HG03469 (cell line): ENCODE measurements around the gene CRYBG3.
A peak's percentile ranks its signal among the peaks of the same experiment; 100 is the strongest.

ENCODE experiments used
- ATAC-seq: cut with Tn5 transposase; IDR thresholded peaks from one replicate; pipeline ENCODE4 v1.9.1; 2021; ENCODE audit warnings: mild to moderate bottlenecking, moderate library complexity, moderate number of reproducible peaks; ENCODE audit not compliant: unreplicated experiment

Gene CRYBG3

DNA sequence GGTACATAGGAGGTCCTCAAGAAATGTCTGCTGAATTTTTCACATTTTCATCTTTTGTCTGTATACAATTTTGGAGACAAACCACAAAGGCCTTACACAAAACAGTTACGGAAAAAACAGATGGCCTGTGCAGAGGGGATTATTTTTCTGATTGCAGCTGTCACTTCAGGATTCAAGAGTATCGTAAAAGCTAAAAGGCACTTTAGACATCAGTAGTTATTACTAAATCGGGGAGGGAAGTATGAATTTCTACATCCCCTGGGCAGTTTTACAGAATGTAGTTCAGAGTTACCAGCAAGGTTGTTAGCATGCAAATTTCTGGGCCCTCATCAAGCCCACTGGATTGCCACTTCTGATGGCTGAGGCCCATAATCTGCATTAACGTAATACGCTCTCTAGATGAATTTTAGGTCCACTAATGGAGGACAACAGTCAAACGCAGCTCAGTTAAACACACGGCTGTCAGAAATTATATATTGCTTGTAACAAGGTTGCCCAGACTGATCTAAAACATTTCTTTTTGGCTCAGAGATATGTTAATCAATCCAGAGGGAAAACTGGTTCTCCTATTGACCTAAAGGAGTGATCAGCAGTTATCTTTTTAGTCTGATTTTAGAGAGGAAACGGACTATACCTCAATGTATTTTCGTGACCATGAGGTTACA lies 149.3 kb downstream of the CRYBG3 start:
- ATAC-seq, result no peak

DNA sequence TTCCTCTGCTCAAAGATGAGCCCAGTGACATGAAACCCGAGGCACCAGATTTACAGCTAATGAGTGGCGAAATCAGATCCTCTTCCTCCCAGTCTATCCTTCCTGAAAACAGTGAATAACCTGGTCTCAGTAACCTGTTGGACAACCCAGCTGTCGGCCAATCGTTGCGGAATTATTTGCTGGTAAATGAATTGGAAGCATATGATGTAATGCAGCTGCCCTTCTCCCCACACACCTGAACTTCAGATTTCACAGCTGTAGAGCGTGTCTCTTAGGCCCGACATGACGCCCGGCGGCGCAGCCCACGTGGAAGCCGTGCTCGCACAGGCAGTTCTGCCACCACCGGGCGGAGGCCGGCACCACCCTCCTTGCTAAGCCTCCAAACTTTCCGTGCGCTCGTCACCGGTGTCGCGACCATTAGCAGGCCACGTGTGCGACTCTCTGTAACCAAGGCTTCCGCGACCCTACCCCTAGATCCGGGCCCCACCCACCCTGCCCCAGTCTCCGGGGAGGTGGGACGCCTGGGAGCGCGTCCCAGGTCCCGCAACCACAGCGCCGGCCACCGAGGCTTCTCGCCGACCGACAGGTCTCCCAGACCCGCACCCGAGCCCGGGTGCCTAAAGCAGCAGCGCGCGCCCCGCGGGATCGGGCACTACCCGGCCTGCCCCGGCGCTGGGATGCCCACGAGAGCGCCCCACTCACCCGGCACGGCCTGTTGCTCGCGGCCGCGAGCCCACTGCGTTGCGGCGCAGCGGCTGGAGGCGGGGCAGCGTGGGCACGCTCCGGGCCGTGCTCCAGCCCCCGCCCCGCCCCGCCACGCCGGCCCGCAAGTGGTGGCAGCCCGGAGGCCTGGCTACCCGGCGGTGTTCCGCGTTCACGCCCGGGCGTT lies 150.1 kb downstream of the CRYBG3 start, which contains the start of gene RIOX2:
Gene RIOX2 (minus strand): TSS at position 753 of the 889 bp plus-strand sequence. CDS start 4,838 bp downstream, outside the sequence.
- peak; percentile 75 for ATAC-seq

DNA sequence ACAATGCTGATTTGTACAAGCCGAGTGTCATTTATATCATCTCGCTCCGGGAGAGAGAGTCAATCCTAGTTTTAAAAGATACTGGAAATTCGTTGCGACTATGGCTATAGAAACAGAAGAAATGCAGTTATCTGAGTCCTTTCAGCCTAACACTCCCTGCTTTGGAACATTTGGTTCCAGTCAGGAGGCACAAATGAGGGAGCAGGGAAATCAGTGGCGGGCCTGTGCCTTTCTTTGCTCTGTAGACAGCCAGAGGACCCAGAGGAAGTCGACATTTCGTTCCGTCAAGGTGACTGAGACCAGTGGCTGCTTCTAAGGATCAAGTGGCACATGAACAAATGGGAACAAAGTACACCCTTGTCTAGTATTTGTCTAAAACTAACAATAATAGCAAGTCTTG lies 151.2 kb downstream of the CRYBG3 start:
- no peak for ATAC-seq

DNA sequence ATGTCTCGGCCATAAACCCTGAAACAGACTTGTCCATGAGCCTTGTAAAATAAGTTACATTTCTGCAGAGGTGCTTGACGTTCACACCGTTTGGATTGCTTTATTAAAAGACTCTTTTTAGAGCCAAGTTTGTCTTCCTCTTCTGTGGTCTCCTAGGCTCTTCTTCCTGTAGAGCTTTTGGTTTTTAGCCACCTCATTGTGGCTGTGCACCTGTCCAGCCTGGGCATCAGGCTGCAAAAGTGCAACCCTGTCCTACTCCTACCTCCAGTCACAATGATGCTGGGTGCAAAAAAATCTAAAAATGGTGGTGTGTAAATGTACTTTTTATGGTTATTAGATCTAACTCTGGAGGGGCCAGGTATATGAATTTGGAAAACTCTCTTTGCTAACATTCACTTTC lies 153.2 kb downstream of the CRYBG3 start:
- ATAC-seq, result no peak

DNA sequence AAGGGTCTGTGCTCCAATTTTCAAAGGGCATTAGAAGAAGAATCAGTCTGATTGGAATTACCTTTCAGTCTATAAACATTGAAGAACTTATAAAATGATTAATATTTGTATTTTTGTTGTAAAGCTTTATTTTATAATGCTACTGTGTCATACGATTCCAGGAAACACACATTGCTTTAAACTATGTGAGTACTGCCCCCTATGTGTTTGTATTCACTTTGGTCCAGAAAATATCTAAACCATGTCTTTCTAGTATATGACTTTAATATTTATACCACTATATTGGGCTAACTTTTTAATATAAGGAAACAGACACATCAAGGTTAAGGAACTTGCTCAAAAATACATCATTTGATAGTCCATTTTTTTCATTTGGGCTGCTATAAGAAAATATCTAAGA lies 153.7 kb downstream of the CRYBG3 start:
- ATAC-seq, result no peak

DNA sequence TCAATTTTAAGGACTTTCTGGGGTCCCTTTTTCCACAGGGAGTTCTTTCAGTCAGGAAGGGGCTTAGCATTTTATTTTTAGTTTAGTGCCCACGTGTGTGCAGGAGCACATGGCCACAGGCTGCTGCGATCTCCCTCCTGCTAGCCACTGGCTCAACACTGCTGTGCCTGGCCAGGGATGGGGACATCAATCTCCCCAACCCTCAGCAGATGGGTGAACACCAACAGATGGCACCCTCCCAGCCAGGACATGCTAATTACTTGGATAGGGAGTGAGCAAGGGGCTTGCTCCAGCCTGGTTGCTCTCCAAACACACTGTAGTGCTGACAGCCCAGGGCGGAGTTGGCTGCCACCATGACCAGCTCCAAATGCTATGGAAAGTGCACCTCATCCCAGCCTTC lies 157.8 kb downstream of the CRYBG3 start:
- ATAC-seq, result no peak

DNA sequence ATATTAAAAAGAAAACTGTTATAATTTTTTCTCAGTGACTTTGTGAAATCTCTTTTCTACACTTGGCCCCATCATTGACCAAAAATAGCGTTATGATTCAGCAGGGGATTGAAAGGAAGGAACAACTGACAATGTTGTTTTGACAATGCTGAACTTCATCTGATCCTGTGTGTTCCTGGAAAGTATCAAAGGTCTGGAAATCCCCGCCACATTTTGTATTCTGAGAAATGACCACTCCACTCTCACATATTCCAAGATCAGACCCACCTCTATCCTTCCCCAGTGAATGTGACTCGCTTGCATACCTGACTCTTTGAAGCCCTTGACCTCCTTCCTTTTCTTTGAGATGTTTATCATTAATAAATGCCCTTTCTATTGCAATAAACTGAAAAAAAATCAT lies 160.1 kb downstream of the CRYBG3 start:
- no peak for ATAC-seq

DNA sequence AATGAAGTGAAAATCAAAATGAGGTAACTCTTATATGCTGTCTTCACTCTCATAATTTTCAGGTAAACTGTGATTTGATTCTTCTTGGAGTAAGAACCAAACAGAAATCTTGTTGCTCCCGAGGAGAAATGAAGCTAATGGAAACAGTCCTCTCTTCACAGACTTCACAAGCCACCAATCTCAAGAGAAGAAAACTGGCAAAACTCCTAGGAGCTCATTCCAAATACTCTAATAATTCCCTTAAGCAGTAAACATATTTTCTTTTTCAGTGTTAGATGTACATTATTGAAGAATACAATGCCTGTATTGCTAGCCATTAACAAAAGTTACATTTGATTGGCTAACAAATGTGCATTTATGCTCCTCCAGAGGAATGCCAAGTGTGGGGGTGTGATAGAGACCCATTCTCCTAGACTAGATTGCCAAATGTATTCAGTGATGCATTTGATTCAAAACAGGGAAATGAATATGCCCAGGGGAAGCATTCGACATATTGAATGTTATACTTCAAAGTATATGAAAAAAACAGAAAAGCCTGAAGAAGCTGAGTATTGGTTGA lies 162.2 kb downstream of the CRYBG3 start:
- ATAC-seq, result no peak

DNA sequence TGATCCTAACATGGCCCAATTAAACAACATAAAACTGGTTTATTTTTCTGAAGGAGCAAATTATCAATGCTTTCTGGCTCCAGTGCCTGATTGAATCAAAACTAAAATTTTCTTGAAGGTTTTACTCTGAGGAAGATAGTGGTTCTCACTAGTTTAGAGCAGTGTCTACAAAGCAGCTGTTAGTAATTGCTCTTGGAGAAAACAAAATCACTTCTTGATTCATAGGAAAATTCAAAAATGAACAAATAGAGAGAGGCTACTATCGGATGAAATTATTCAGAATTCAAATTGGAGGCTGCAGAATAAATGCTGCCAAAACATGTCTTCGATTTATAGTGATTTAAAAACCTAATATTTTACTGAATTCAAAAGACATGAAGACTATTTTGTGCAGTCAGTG lies 165.5 kb downstream of the CRYBG3 start:
- ATAC-seq, result no peak

DNA sequence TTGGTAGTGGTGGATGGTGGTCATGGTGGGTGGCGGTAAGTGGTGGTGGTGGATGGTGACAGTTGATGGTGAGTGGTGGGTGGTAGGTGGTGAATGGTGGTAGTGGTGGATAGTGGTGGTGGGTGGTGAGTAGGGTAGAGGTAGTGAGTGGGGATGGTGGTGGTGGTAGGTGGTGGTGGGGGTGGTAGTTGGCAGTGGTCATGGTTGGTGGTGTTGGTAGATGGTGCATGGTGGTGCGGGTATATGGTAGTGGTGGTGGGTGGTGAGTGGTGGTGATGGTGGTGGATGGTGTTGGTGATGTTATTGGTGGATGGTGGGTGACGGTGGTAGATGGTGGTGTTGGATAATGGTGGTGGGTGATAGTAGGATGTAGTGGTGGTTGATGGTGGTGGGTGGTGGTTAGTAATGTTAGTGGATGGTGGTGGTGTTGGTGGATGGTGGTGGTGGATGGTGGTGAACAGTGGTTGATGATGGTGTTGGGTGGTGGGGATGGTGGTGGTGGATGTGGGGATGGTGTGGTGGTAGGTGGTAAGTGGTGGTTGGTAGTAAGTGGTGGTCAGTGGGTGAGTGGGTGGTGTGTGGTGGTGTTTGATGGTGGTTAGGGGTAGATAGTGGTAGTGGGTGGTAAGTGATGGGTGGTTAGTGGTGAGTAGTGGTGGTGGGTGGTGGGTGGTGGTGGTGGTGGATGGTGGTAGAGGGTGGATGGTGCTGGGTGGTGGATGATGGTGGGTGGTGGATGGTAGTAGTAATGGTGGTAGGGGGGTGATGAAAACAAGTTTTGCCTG lies 167.2 kb downstream of the CRYBG3 start:
- ATAC-seq, result no peak

DNA sequence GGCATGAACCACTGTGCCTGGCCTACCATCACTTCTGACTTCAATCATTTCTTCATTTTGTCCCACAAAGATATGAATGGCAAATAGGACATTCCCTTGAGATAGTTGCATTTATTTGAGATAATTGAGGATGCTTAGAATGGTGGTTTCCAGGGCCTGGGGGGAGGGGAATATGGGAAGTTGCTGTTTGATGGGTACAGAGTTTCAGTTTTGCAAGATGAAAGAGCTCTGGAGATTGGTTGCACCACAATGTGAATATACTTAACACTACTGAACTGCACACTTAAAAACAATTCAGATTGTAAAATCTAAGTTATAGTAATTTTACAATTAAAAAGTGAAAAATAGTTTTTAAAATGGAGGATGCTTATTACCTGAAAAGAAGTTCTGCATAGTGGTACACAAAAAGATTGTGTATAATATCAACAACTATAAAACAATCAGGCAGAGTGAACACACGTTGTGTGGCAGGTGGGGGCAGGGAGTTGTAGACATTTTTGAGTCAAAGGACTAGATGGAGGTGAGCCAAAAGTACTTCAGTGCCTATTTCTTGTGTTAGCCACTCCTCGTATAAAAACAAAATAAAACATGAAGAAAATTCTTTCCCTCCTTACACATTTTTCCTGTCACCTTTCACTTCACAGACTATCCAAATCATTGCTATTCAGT lies 168.9 kb downstream of the CRYBG3 start:
- no peak for ATAC-seq

DNA sequence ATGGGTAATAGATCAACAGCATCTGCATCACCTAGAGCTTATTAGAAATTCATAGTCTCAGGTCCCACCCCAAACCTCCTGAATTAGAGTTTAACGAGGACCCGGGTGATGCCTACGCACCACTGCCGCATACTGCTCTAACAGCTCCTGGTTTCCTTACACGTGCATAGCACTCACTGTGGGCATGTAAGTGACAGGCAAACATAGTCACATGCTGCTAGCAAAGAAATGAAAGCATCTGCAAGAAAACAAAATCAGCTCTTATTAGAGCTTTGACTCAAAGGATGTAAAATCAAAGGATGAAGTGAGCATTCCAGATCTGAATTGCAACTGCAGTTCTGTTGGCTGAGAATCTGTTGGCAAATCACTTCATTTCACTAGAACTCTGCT lies 169.5 kb downstream of the CRYBG3 start:
- ATAC-seq, result no peak

DNA sequence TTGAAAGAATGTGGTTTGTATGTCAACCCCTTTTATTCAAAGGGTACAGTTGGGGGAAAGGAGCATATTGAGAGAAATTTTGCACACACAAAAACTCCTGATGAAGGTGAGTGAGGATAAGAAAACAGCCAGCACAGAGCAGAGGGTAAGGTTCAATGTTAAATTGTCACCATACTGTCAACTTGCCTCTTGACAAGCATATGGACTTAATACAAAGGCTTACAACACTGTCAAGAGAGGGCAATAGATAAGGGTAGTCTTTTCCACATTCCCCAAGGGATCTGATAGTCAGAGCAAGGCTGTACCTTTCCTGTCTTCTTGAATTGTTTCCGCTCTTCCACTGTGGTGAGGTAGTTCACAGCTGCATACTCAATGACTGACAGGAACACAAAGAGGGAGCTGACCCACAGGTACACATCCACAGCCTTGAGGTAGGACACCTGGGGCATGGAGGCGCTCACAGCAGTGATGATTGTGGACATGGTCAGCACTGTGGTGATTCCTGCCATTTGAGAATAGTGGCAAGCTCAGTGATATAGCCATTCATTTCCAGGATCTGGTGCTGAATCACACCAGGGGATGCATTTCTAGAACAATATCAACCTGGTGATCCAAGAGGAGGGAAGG lies 170.8 kb downstream of the CRYBG3 start:
- ATAC-seq, result no peak

DNA sequence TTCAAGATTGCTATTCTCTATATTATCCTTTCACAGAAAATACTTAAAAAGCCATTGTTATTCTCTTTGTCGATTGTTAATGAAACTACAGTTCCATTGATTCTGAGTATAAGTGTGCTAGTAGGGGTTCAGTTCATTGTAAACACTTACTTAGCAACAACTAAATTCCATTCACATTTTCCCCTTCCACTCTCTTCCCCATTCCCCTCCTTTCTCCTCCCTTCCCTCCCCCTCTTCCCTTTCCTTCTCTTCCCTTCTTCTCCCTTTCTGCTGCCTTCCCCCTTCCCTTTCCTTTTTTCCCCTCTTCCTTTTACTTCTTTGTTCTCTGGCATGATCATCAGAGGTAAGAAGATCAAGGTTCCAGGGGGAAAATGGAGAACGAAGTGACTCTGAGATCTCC lies 171.7 kb downstream of the CRYBG3 start:
- ATAC-seq, result no peak

DNA sequence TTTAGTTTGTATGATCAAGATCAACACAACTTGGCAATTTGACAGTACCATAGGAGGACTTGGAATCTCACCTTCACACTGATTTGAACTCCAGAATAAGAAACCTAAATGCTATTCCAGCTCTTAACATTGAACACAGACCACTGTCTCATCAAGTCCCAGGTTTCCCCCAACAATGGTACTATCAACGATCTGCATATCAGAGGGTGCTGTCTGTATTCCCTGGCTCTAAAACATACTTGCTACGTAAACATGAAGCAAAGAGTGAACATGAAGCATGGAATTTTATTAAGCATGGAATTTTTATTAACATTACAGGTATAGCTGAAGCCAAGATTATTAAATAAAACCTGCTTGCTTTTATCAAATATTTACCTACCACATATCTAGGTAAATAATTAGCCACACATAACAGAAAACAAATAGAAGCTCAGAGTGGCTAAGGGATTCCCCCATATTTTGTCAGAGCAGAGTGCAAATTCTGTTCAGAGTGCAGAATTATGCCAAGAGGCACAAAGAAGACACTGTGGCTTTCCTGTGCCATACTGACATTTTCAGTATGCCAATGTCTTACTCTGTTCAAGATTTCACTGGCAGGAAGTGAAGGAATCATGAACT lies 172.6 kb downstream of the CRYBG3 start:
- no peak for ATAC-seq
